Sigmoid colon (tissue), 7 donors: ENCODE results near the gene BAD. TPM values are rescaled to one million over a fixed set of nuclear protein-coding genes. Genes with fewer than 3 reads are reported as not detected.

Experiments
- DNase-seq: peaks from one replicate; pipeline ENCODE4 v3.0.0-alpha.2; 2019
- H3K27ac ChIP-seq, 4 donors: fragments of 200-600 bp; sonication (generic); one replicate each; pipeline ENCODE4 v1.5.1; 2016 to 2019; ENCODE audit warnings: mild to moderate bottlenecking in 1 of 4
- H3K27me3 ChIP-seq, 3 donors: fragments of 200-600 bp; sonication (generic); one replicate each; pipeline ENCODE4 v1.5.1; 2019; ENCODE audit warnings: mild to moderate bottlenecking in 1 of 3
- H3K36me3 ChIP-seq, 4 donors: fragments of 200-600 bp; sonication (generic); one replicate each; pipeline ENCODE4 v1.5.1; 2016 to 2019
- H3K4me1 ChIP-seq, 4 donors: fragments of 200-600 bp; sonication (generic); one replicate each; pipeline ENCODE4 v1.5.1; 2017 to 2019
- H3K4me3 ChIP-seq, 4 donors: fragments of 200-600 bp; sonication (generic); one replicate each; pipeline ENCODE4 v1.5.1; 2017 to 2019; ENCODE audit warnings: mild to moderate bottlenecking in 2 of 4, moderate library complexity in 1 of 4
- H3K9me3 ChIP-seq, 4 donors: fragments of 200-600 bp in 3 of 4; sonication (generic) in 3 of 4; one replicate each; pipeline versions ENCODE4 v1.5.1 to v1.6.1; 2013 to 2019
- EP300 ChIP-seq, 4 donors: sonication (generic); formaldehyde crosslinking; IDR thresholded peaks; one replicate each; pipeline ENCODE4 v1.6.1; 2017; ENCODE audit warnings: antibody characterized with exemption in 4 of 4
- POLR2A ChIP-seq, 2 donors: fragments of 450-650 bp; IDR thresholded peaks; one replicate each; pipeline ENCODE4 v1.6.1; 2016; ENCODE audit warnings: antibody characterized with exemption in 2 of 2, mild to moderate bottlenecking in 2 of 2, moderate library complexity in 2 of 2
- POLR2AphosphoS5 ChIP-seq, 4 donors: sonication (generic); formaldehyde crosslinking; IDR thresholded peaks; one replicate each; pipeline ENCODE4 v1.6.1; 2017; ENCODE audit warnings: antibody characterized with exemption in 4 of 4
- WGBS, 2 donors: extraction: QIAGEN DNeasy Blood & Tissue Kit; methylation state at CpG; one replicate each; pipeline ENCODE4 v1.1.7; 2013; 5-methylcytosine and 5-hydroxymethylcytosine counted together
- intact Hi-C: fragments of 100-400 bp; cut with DNase I; formaldehyde crosslinking; loops from one replicate; pipeline ENCODE4 v1.15.1; 2023
- polyA plus RNA-seq, 3 donors: library from polyadenylated mRNA; stranded (reverse); fragments of 200-250 nt; gene quantifications; one replicate each; pipeline ENCODE4 v1.2.3, GENCODE V29; 2013
- total RNA-seq, 4 donors: library from RNA; depleted of rRNA; stranded (reverse); fragments of >200 nt; gene quantifications; one replicate each; pipeline ENCODE4 v1.1.0, GENCODE V29; 2016
- TF ChIP-seq, protein P1 (sequence below), 4 experiments: fragments of 450-650 bp in 3 of 4; fragments of 200-600 bp in 1 of 4; IDR thresholded peaks; one replicate each; pipeline ENCODE4 v1.5.1; 2016 to 2019; ENCODE audit warnings: antibody characterized with exemption in 4 of 4, mild to moderate bottlenecking in 3 of 4, moderate library complexity in 2 of 4
- donor health status: healthy with polysubstance abuse.
- donor health status: Bipolar disorder and iron deficiency.
- donor health status: healthy.

BAD gene
- total and polyA plus RNA-seq, 7 donors = 95.3 to 264 (median 127) TPM

GRCh38 chr11:64306876-64307622 lies 22.6 kb upstream of the BAD start:
- intact Hi-C loops = no loop called here
- 38 to 80% methylated on average over 15 of the region's 15 CpGs for WGBS, 2 donors
- Histone ChIP-seq H3K27me3 (peaks cover 0 to 15% (median 3%) of the 10 kb centered on the region in 3 donors), H3K4me3 (peak overlapping the region in 3 of 4 donors; percentile 80 to 91 (median 89)), H3K36me3 (no peaks in the 10 kb centered on the region), H3K4me1 (peaks cover 0 to 31% (median 24%) of the 10 kb centered on the region in 4 donors), H3K27ac (peak overlapping the region; percentile 87 to 97 (median 96)), H3K9me3 (no peaks in the 10 kb centered on the region)
- TF ChIP-seq POLR2A (IDR thresholded peaks at IDR 0.05) (no peak), EP300 (IDR thresholded peaks at IDR 0.05) (no peak)
- peak; percentile 81 for DNase-seq

- intact Hi-C loops = no loop called here
These were observed 22.1 kb upstream of the BAD start for GRCh38 chr11:64306563-64306875.

DNA sequence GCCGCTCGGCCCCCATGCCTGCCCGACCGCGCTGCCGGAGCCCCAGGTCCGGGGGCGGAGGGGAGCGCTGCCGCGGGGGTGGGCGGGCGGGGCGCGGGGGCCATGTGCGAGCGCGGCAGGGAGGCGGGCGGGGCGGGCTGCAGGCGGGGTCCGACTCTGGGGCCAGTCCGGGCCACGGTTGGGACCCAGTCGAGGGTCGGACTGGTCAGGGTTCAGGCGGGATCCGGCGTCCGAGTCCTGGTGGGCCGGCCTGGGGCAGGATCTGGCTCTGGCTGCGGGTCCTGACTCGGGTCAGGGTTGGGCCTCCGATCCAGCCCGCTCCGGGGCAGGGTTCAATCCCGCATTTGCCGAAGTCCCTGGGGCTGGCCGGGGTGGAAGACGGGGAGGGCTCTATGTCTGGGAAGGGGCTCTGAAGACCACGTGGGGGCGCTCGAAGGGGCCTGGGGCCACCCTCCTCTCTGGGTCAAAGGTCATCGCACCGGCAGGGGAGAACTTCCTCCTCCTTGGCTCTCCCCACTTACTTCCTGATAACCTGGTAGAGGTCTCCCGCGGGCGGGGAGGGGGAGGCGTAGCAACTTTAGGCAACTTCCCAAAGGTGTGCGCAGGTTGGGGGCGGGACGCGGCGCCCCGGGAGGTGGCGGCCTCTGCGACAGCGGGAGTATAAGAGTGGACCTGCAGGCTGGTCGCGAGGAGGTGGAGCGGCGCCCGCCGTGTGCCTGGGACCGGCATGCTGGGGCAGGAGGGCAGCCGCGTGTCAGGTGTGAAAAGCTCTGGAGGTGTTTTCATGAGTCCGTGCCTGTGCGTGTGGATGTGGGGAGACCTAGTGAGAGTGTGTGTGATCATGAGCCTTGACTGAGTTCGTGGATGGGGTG lies 21.5 kb upstream of the BAD start:
- Histone ChIP-seq H3K4me3 (peak overlapping the region; percentile 68 to 91 (median 84)), H3K27ac (peak overlapping the region; percentile 87 to 97 (median 96)), H3K27me3 (peaks cover 0 to 26% (median 11%) of the 10 kb centered on the region in 3 donors), H3K9me3 (no peaks in the 10 kb centered on the region), H3K36me3 (no peaks in the 10 kb centered on the region), H3K4me1 (peaks cover 0 to 33% (median 28%) of the 10 kb centered on the region in 4 donors)
- TF ChIP-seq POLR2A (IDR thresholded peaks at IDR 0.05) (no peak), POLR2AphosphoS5 (IDR thresholded peaks at IDR 0.05) (no peak), EP300 (IDR thresholded peaks at IDR 0.05) (no peak)
- TF ChIP-seq, protein P1, sequence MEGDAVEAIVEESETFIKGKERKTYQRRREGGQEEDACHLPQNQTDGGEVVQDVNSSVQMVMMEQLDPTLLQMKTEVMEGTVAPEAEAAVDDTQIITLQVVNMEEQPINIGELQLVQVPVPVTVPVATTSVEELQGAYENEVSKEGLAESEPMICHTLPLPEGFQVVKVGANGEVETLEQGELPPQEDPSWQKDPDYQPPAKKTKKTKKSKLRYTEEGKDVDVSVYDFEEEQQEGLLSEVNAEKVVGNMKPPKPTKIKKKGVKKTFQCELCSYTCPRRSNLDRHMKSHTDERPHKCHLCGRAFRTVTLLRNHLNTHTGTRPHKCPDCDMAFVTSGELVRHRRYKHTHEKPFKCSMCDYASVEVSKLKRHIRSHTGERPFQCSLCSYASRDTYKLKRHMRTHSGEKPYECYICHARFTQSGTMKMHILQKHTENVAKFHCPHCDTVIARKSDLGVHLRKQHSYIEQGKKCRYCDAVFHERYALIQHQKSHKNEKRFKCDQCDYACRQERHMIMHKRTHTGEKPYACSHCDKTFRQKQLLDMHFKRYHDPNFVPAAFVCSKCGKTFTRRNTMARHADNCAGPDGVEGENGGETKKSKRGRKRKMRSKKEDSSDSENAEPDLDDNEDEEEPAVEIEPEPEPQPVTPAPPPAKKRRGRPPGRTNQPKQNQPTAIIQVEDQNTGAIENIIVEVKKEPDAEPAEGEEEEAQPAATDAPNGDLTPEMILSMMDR (IDR thresholded peaks at IDR 0.05) = no peak
- intact Hi-C loops = no loop called here
- DNase-seq = peak; percentile 85
- 1% methylated on average over 71 of the region's 71 CpGs for WGBS, 2 donors

More at GRCh38 chr11:64306563-64306875, 22.1 kb upstream of the BAD start:
- H3K27ac ChIP-seq = peak overlapping the region; percentile 87 to 97 (median 96)
- H3K36me3 ChIP-seq = no peaks in the 10 kb centered on the region
- 6 to 22% methylated on average over 9 of the region's 9 CpGs for WGBS, 2 donors
- H3K9me3 ChIP-seq = no peaks in the 10 kb centered on the region
- TF ChIP-seq, protein P1 (IDR thresholded peaks at IDR 0.05) = no peak
- TF ChIP-seq POLR2A (IDR thresholded peaks at IDR 0.05) = no peak
- no peak for TF ChIP-seq POLR2AphosphoS5 (IDR thresholded peaks at IDR 0.05)
- no peak for TF ChIP-seq EP300 (IDR thresholded peaks at IDR 0.05)
- H3K4me1 ChIP-seq = peaks cover 0 to 31% (median 24%) of the 10 kb centered on the region in 4 donors
- H3K27me3 ChIP-seq = peaks cover 0 to 20% (median 8%) of the 10 kb centered on the region in 3 donors
- H3K4me3 ChIP-seq = peak overlapping the region; percentile 68 to 91 (median 84)
- DNase-seq = no peak

DNA sequence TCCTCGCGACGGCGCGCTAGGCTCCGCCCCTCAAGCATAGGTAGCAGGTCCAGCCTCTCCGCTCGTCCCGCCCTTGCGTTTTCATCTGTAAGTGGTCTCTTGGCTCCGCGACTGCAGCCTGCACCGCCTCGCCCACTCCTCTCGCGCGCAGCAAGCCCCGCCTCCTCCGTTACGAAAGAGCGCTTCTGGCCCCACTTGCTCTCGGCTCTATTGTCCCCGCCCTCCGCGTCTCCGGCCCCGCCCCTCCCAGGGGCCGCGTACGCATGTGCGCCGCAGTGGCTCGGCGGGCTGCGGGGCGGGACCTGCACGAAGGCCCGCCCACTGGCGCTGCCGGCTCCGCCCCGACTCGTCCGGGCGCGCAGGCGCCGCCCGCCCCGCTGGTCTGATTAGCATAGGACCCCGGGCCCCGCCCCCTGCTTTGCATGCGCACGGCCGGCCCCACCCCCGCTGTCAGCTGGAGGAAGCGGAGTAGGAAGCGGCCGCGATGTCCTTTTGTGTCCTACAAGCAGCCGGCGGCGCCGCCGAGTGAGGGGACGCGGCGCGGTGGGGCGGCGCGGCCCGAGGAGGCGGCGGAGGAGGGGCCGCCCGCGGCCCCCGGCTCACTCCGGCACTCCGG lies 20.7 kb upstream of the BAD start, which contains the start of gene ESRRA:
Gene ESRRA (plus strand): TSS at position 450 of the 616 bp plus-strand sequence. CDS start 1,656 bp downstream, outside the sequence.
- Histone ChIP-seq H3K36me3 (no peaks in the 10 kb centered on the region), H3K27me3 (peaks cover 6 to 34% (median 19%) of the 10 kb centered on the region in 3 donors), H3K4me1 (peaks cover 0 to 40% (median 36%) of the 10 kb centered on the region in 4 donors), H3K4me3 (peak within 1 kb of the TSS; percentile 68 to 91 (median 84)), H3K9me3 (no peaks in the 10 kb centered on the region), H3K27ac (peak within 1 kb of the TSS; percentile 87 to 97 (median 96))
- WGBS, 2 donors = 0% methylated on average over 81 of the region's 81 CpGs
- TF ChIP-seq POLR2AphosphoS5 (IDR thresholded peaks at IDR 0.05) (peak; percentile 83 to 89 (median 88)), POLR2A (IDR thresholded peaks at IDR 0.05) (peak in 1 of 2 donors; percentile 24), EP300 (IDR thresholded peaks at IDR 0.05) (no peak)
- TF ChIP-seq, protein P1 (IDR thresholded peaks at IDR 0.05) = no peak
- intact Hi-C loops = no loop called here
- DNase-seq = peak; percentile 100
